ENCODE data around the gene VPREB1. TPM values are rescaled to one million over a fixed set of nuclear protein-coding genes. Genes with fewer than 3 reads are reported as not detected.

The VPREB1 gene
- total and polyA plus RNA-seq, 2 of the 4 experiments (the other 2 are of a cell fraction), result not detected

- intact Hi-C loops (cut with micrococcal nuclease), result loop anchor here (10.0 kb wide), 1 partner anchor 125 kb away; no protein-coding TSS in a partner anchor
- Histone ChIP-seq H3K4me2 (ENCODE audit: low read depth, low read length) (no peak overlapping the region), H3K4ac (ENCODE audit: low read depth, low read length) (no peak overlapping the region), H2BK15ac (ENCODE audit: low read depth, low read length) (no peak overlapping the region), H3K56ac (ENCODE audit: extremely low read depth, insufficient read depth, low read length) (no peak overlapping the region), H3K23ac (ENCODE audit: low read depth, low read length) (no peak overlapping the region), H3K4me3 (ENCODE audit: insufficient read depth, low read depth, low read length) (no peak overlapping the region), H3K9me3 (ENCODE audit: control insufficient read depth, insufficient read depth, low read length) (no peaks in the 10 kb centered on the region), H3K9ac (ENCODE audit: low read depth, low read length) (no peak overlapping the region), H3K9me1 (ENCODE audit: insufficient read depth, low read length) (no peaks in the 10 kb centered on the region), H2AK9ac (replicated peaks; ENCODE audit: low read depth, low read length, poor library complexity) (no peak overlapping the region), H4K5ac (ENCODE audit: low read depth, low read length) (no peak overlapping the region), H3K18ac (ENCODE audit: low read depth, low read length) (no peak overlapping the region), H2BK120ac (ENCODE audit: low read depth, low read length) (no peak overlapping the region), H3K14ac (replicated peaks; ENCODE audit: low read depth, low read length) (no peak overlapping the region), H3K36me3 (ENCODE audit: control insufficient read depth, insufficient read depth, low read length) (no peaks in the 10 kb centered on the region), H3K27ac (ENCODE audit: insufficient read depth, low read length) (no peak overlapping the region), H3K27me3 (ENCODE audit: control insufficient read depth, insufficient read depth, low read length) (peaks cover 48% of the 10 kb centered on the region), H2BK5ac (ENCODE audit: low read depth, low read length, poor library complexity, severe bottlenecking) (no peak overlapping the region), H3K79me1 (ENCODE audit: low read depth in 1 of 2, low read length in 2 of 2) (no peaks in the 10 kb centered on the region), H2AK5ac (ENCODE audit: low read depth, low read length) (no peak overlapping the region), H4K8ac (ENCODE audit: low read depth in 2 of 2, low read length in 2 of 2) (no peak overlapping the region), H2BK20ac (ENCODE audit: low read depth, low read length) (no peak overlapping the region), H2AFZ (replicated peaks; ENCODE audit: low read length, poor library complexity) (no peak overlapping the region), H4K20me1 (ENCODE audit: insufficient read depth, low read length) (no peaks in the 10 kb centered on the region), H3K4me1 (ENCODE audit: control insufficient read depth, insufficient read depth, low read length) (no peaks in the 10 kb centered on the region), H4K91ac (ENCODE audit: insufficient read depth, low read depth, low read length) (no peak overlapping the region)
- DNase-seq (no peak), ATAC-seq (ENCODE audit: low read depth) (no peak)
- BruUV-seq (replicated peaks), result no TSS peak
- TF ChIP-seq RAD21 (IDR thresholded peaks at IDR 0.05; ENCODE audit: low read length), result no peak
- TF ChIP-seq RCOR1 (IDR thresholded peaks at IDR 0.05; ENCODE audit: insufficient replicate concordance, low read length), result no peak
- TF ChIP-seq, protein P1, sequence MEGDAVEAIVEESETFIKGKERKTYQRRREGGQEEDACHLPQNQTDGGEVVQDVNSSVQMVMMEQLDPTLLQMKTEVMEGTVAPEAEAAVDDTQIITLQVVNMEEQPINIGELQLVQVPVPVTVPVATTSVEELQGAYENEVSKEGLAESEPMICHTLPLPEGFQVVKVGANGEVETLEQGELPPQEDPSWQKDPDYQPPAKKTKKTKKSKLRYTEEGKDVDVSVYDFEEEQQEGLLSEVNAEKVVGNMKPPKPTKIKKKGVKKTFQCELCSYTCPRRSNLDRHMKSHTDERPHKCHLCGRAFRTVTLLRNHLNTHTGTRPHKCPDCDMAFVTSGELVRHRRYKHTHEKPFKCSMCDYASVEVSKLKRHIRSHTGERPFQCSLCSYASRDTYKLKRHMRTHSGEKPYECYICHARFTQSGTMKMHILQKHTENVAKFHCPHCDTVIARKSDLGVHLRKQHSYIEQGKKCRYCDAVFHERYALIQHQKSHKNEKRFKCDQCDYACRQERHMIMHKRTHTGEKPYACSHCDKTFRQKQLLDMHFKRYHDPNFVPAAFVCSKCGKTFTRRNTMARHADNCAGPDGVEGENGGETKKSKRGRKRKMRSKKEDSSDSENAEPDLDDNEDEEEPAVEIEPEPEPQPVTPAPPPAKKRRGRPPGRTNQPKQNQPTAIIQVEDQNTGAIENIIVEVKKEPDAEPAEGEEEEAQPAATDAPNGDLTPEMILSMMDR (conservative IDR thresholded peaks at IDR 0.05; ENCODE audit: low read depth, low read length), result no peak
- TF ChIP-seq MXI1 (IDR thresholded peaks at IDR 0.05; ENCODE audit: borderline replicate concordance, low read depth, low read length), result no peak
- TF ChIP-seq MAZ (IDR thresholded peaks at IDR 0.05; ENCODE audit: borderline replicate concordance, low read depth, low read length), result no peak
- TF ChIP-seq NFE2L2 (IDR thresholded peaks at IDR 0.05; ENCODE audit: low read depth, low read length), result no peak
- no peak for TF ChIP-seq SMC3 (IDR thresholded peaks at IDR 0.05; ENCODE audit: low read depth, low read length)
- TF ChIP-seq POLR2A (IDR thresholded peaks at IDR 0.05; ENCODE audit: low read depth, low read length), result no peak
- no peak for TF ChIP-seq CEBPB (IDR thresholded peaks at IDR 0.05; ENCODE audit: low read depth, low read length)
- TF ChIP-seq, protein P2, sequence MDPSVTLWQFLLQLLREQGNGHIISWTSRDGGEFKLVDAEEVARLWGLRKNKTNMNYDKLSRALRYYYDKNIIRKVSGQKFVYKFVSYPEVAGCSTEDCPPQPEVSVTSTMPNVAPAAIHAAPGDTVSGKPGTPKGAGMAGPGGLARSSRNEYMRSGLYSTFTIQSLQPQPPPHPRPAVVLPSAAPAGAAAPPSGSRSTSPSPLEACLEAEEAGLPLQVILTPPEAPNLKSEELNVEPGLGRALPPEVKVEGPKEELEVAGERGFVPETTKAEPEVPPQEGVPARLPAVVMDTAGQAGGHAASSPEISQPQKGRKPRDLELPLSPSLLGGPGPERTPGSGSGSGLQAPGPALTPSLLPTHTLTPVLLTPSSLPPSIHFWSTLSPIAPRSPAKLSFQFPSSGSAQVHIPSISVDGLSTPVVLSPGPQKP (IDR thresholded peaks at IDR 0.05; ENCODE audit: borderline replicate concordance, low read depth, low read length), result no peak
- 20% methylated on average over 1 of the region's 2 CpGs; no CpG with 5 or more reads in 1 of the 2 experiments for WGBS, 2 experiments (ENCODE audit: extremely low coverage in 2 of 2, insufficient read length in 1 of 2)
- dilution Hi-C loops (cut with HindIII; ENCODE audit: low sequenced_read_pairs, unreplicated experiment), result no loop called here
- ChIA-PET CTCF (no interaction called here), POLR2A (ENCODE audit: unreplicated experiment) (no interaction called here)
- in situ Hi-C loops (cut with MboI; ENCODE audit: low sequenced_read_pairs), result no loop called here
These were observed 45.0 kb upstream of the VPREB1 start for GRCh38 chr22:22199634-22200033.
